Activated B cell treated with CpG ODN at 0.5 μM for 24 hours (primary cell): ENCODE results near the gene U2SURP. TPM values are rescaled to one million over a fixed set of nuclear protein-coding genes. Genes with fewer than 3 reads are reported as not detected.

Source experiments
- ATAC-seq: fragments of 200-7000 bp; cut with Tn5 transposase; one replicate; pipeline ENCODE4 v1.10.0; 2021; ENCODE audit warnings: low read depth, mild to moderate bottlenecking, moderate library complexity
- CTCF ChIA-PET: fragments of 350-600 bp; sonication (Branson Sonifier 250); formaldehyde crosslinking; loops from one replicate; lab custom pipeline; 2021; ENCODE audit warnings: antibody characterized with exemption; lab: Charles Lee
- POLR2A ChIA-PET: fragments of 350-600 bp; sonication (Branson Sonifier 250); formaldehyde crosslinking; loops from one replicate; lab custom pipeline; 2021; ENCODE audit warnings: antibody characterized with exemption; lab: Charles Lee
- DNase-seq: peaks from one replicate; pipeline ENCODE4 v3.0.0; 2022
- H3K27ac Mint-ChIP-seq: one replicate; pipeline ENCODE4 v1.8.0; 2020; ENCODE audit warnings: mixed read lengths
- H3K27me3 Mint-ChIP-seq: one replicate; pipeline ENCODE4 v1.8.0; 2021; ENCODE audit warnings: mixed read lengths
- H3K36me3 Mint-ChIP-seq: one replicate; pipeline ENCODE4 v1.8.0; 2021; ENCODE audit warnings: low read depth, mixed read lengths
- H3K4me1 Mint-ChIP-seq: one replicate; pipeline ENCODE4 v1.8.0; 2021; ENCODE audit warnings: mixed read lengths
- H3K4me3 Mint-ChIP-seq: one replicate; pipeline ENCODE4 v1.8.0; 2020; ENCODE audit warnings: mild to moderate bottlenecking, mixed read lengths
- H3K9me3 Mint-ChIP-seq: one replicate; pipeline ENCODE4 v1.8.0; 2020; ENCODE audit warnings: mixed read lengths
- intact Hi-C: fragments of 100-400 bp; cut with micrococcal nuclease; formaldehyde crosslinking; loops from one replicate; pipeline ENCODE4 v1.15.1; 2024
- total RNA-seq: library from RNA; stranded (reverse); gene quantifications from 2 replicates; pipeline ENCODE4 v1.2.3, GENCODE V29; 2022
- TF ChIP-seq, protein P1 (sequence below): fragments of 200-600 bp; IDR thresholded peaks from one replicate; pipeline ENCODE4 v1.8.0; 2022; ENCODE audit warnings: antibody characterized with exemption, mild to moderate bottlenecking

Gene U2SURP
- total RNA-seq, 1 donor from 2014 or later: 131 TPM

GRCh38 chr3:142977399-142977728, 24.0 kb upstream of the U2SURP start:
- intact Hi-C loops: no loop called here
- POLR2A ChIA-PET: no interaction called here
- ATAC-seq (no peak), DNase-seq (no peak)
- no peaks in the 10 kb centered on the region for H3K9me3 Mint-ChIP-seq
- TF ChIP-seq, protein P1, sequence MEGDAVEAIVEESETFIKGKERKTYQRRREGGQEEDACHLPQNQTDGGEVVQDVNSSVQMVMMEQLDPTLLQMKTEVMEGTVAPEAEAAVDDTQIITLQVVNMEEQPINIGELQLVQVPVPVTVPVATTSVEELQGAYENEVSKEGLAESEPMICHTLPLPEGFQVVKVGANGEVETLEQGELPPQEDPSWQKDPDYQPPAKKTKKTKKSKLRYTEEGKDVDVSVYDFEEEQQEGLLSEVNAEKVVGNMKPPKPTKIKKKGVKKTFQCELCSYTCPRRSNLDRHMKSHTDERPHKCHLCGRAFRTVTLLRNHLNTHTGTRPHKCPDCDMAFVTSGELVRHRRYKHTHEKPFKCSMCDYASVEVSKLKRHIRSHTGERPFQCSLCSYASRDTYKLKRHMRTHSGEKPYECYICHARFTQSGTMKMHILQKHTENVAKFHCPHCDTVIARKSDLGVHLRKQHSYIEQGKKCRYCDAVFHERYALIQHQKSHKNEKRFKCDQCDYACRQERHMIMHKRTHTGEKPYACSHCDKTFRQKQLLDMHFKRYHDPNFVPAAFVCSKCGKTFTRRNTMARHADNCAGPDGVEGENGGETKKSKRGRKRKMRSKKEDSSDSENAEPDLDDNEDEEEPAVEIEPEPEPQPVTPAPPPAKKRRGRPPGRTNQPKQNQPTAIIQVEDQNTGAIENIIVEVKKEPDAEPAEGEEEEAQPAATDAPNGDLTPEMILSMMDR: no peak
- H3K4me1 Mint-ChIP-seq: no peaks in the 10 kb centered on the region
- CTCF ChIA-PET: no interaction called here
- H3K36me3 Mint-ChIP-seq: no peaks in the 10 kb centered on the region
- no peak overlapping the region for H3K4me3 Mint-ChIP-seq
- H3K27me3 Mint-ChIP-seq: peaks cover 10% of the 10 kb centered on the region
- no peak overlapping the region for H3K27ac Mint-ChIP-seq

- intact Hi-C loops: no loop called here
- Mint-ChIP-seq H3K4me1 (no peaks in the 10 kb centered on the region), H3K27ac (no peak overlapping the region), H3K4me3 (no peak overlapping the region), H3K9me3 (no peaks in the 10 kb centered on the region), H3K36me3 (no peaks in the 10 kb centered on the region), H3K27me3 (peaks cover 5% of the 10 kb centered on the region)
- CTCF ChIA-PET: no interaction called here
- POLR2A ChIA-PET: no interaction called here
- DNase-seq: no peak
- TF ChIP-seq, protein P1: no peak
- no peak for ATAC-seq
Observed at GRCh38 chr3:142981108-142981507, 20.3 kb upstream of the U2SURP start.

- H3K27ac Mint-ChIP-seq: no peak overlapping the region
- no peak overlapping the region for H3K4me3 Mint-ChIP-seq
- ChIA-PET POLR2A (no interaction called here), CTCF (no interaction called here)
- H3K27me3 Mint-ChIP-seq: peaks cover 1% of the 10 kb centered on the region
- intact Hi-C loops: no loop called here
- DNase-seq: no peak
- TF ChIP-seq, protein P1: no peak
- ATAC-seq: no peak
- no peaks in the 10 kb centered on the region for H3K36me3 Mint-ChIP-seq
- H3K9me3 Mint-ChIP-seq: no peaks in the 10 kb centered on the region
- no peaks in the 10 kb centered on the region for H3K4me1 Mint-ChIP-seq
Observed at GRCh38 chr3:142982038-142982773, 19.2 kb upstream of the U2SURP start.

GRCh38 chr3:142983318-142983717, 18.1 kb upstream of the U2SURP start:
- intact Hi-C loops: no loop called here
- no peaks in the 10 kb centered on the region for H3K4me1 Mint-ChIP-seq
- no peak for DNase-seq
- no peaks in the 10 kb centered on the region for H3K36me3 Mint-ChIP-seq
- no peak for ATAC-seq
- TF ChIP-seq, protein P1: no peak
- H3K9me3 Mint-ChIP-seq: no peaks in the 10 kb centered on the region
- no peaks in the 10 kb centered on the region for H3K27me3 Mint-ChIP-seq
- H3K27ac Mint-ChIP-seq: no peak overlapping the region
- no peak overlapping the region for H3K4me3 Mint-ChIP-seq
- ChIA-PET CTCF (interaction anchor here (0.6 kb wide), 1 partner anchor 13 kb away, joined by 3 read pairs; no protein-coding TSS in a partner anchor), POLR2A (no interaction called here)

DNA sequence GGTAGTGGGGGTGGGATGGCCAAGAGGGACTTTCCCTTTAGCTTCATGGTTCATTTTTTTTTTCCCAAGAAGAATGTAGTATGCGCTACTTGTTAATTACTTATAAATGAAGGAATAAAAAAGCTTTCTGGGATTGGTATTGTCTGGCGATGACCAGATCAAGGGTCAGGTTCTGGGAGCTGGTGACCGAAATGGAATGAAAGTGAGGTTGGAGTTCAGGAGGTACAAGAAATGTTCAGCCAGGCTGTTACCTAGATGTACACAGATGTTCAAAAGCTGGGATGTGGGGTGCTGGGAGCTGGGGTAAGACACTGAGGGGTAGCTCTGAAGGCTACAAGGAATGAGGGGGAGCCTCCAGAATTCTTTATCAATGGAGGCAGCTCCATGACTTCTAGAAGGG, 17.1 kb upstream of the U2SURP start:
- TF ChIP-seq, protein P1: no peak
- H3K4me3 Mint-ChIP-seq: no peak overlapping the region
- ATAC-seq (no peak), DNase-seq (no peak)
- no peaks in the 10 kb centered on the region for H3K27me3 Mint-ChIP-seq
- intact Hi-C loops: no loop called here
- H3K9me3 Mint-ChIP-seq: no peaks in the 10 kb centered on the region
- ChIA-PET CTCF (interaction anchor here (0.7 kb wide), 2 partner anchors 15 to 397 kb away, joined by 3 read pairs; no protein-coding TSS in a partner anchor), POLR2A (no interaction called here)
- no peak overlapping the region for H3K27ac Mint-ChIP-seq
- no peaks in the 10 kb centered on the region for H3K36me3 Mint-ChIP-seq
- no peaks in the 10 kb centered on the region for H3K4me1 Mint-ChIP-seq
